Mucosa of descending colon (tissue), 3 donors: Measurements from ENCODE around the gene ZNF653. TPM values are rescaled to one million over a fixed set of nuclear protein-coding genes. Genes with fewer than 3 reads are reported as not detected.

Experiments
- ATAC-seq: fragments of 200-7000 bp; cut with Tn5 transposase; one replicate; pipeline ENCODE4 v1.9.1; 2020; ENCODE audit warnings: mild to moderate bottlenecking, moderate library complexity
- DNase-seq, 3 donors: peaks; one replicate each; pipeline ENCODE4 v3.0.0-alpha.2; 2020
- H3K36me3 ChIP-seq: fragments of 200-600 bp; one replicate; pipeline ENCODE4 v1.8.0; 2021; ENCODE audit warnings: low read depth, mild to moderate bottlenecking
- H3K4me1 ChIP-seq: fragments of 200-600 bp; one replicate; pipeline ENCODE4 v1.8.0; 2021; ENCODE audit warnings: low read depth, mild to moderate bottlenecking
- H3K4me3 ChIP-seq: fragments of 200-600 bp; one replicate; pipeline ENCODE4 v1.8.0; 2021; ENCODE audit warnings: mild to moderate bottlenecking
- H3K9me3 ChIP-seq: fragments of 200-600 bp; one replicate; pipeline ENCODE4 v1.8.0; 2021; ENCODE audit warnings: mild to moderate bottlenecking
- intact Hi-C, 2 donors: fragments of 100-400 bp; cut with DNase I in 1 of 2; cut with micrococcal nuclease in 1 of 2; formaldehyde crosslinking; loops; one replicate each; pipeline versions ENCODE4 v1.11.0 to v1.11.1; 2022; cut with DNase I, micrococcal nuclease
- total RNA-seq, 3 donors: library from RNA; stranded (reverse); fragmentation: NEBNext Ultra II Directional in 2 of 3; extraction: Animal tissue kit (Norgen Biotek cat#: 25700) in 2 of 3; gene quantifications; one replicate each; pipeline versions ENCODE4 v1.2.1 to v1.2.4, GENCODE V29; 2021 to 2023
- TF ChIP-seq, protein P1 (sequence below): fragments of 200-600 bp; IDR thresholded peaks from one replicate; pipeline ENCODE4 v1.8.0; 2022; ENCODE audit warnings: antibody characterized with exemption, mild to moderate bottlenecking
- donor health status: DM: no; HTN: no; CAD: no; lungs with moderate emphysema.
- donor health status: DM: no; HTN: no; CAD: no.
- donor health status: DM: no; HTN: yes; CAD: no.

Gene ZNF653
- total RNA-seq, 3 donors from 2014 or later, result 10.4 to 13.5 (median 10.9) TPM

DNA sequence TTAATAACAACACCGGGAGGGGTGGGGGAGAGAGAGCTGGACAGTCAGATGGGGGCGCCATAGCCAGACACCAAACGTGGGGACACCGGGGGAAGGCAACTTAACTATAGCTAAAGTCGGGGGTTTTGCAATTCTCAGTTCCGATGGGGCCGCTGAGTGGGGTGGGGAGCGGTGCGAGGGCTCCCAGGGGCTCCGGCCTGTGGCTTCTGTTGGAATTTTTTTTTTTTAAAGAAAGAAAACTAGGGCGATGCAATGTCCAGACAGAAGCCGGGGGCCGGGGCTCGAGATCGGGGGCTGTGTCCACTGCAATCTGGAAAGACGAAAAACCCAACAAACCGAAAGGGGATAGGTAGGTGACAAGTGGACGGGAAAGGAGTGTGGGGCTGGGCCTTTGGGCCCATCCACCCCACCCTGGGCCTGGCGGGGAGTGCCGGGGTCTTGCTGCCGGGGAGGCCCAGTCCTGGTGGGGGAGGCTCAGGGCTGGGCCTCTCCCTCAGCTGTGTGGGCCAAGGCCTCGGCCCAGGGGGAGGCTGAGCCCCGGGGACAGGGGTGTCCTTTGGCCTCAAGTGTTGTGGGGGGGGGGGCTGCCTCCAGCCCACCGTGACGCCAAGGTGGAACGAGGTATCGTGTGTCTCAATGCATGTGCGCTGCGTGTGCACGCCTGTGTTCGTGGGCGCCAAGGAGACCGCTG lies 52.9 kb downstream of the ZNF653 start:
- H3K36me3 ChIP-seq, result no peaks in the 10 kb centered on the region
- intact Hi-C loops, result no loop called here
- ATAC-seq, result no peak
- TF ChIP-seq, protein P1, sequence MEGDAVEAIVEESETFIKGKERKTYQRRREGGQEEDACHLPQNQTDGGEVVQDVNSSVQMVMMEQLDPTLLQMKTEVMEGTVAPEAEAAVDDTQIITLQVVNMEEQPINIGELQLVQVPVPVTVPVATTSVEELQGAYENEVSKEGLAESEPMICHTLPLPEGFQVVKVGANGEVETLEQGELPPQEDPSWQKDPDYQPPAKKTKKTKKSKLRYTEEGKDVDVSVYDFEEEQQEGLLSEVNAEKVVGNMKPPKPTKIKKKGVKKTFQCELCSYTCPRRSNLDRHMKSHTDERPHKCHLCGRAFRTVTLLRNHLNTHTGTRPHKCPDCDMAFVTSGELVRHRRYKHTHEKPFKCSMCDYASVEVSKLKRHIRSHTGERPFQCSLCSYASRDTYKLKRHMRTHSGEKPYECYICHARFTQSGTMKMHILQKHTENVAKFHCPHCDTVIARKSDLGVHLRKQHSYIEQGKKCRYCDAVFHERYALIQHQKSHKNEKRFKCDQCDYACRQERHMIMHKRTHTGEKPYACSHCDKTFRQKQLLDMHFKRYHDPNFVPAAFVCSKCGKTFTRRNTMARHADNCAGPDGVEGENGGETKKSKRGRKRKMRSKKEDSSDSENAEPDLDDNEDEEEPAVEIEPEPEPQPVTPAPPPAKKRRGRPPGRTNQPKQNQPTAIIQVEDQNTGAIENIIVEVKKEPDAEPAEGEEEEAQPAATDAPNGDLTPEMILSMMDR, result no peak
- H3K4me1 ChIP-seq, result no peaks in the 10 kb centered on the region
- no peak for DNase-seq
- no peaks in the 10 kb centered on the region for H3K9me3 ChIP-seq
- H3K4me3 ChIP-seq, result no peak overlapping the region

DNA sequence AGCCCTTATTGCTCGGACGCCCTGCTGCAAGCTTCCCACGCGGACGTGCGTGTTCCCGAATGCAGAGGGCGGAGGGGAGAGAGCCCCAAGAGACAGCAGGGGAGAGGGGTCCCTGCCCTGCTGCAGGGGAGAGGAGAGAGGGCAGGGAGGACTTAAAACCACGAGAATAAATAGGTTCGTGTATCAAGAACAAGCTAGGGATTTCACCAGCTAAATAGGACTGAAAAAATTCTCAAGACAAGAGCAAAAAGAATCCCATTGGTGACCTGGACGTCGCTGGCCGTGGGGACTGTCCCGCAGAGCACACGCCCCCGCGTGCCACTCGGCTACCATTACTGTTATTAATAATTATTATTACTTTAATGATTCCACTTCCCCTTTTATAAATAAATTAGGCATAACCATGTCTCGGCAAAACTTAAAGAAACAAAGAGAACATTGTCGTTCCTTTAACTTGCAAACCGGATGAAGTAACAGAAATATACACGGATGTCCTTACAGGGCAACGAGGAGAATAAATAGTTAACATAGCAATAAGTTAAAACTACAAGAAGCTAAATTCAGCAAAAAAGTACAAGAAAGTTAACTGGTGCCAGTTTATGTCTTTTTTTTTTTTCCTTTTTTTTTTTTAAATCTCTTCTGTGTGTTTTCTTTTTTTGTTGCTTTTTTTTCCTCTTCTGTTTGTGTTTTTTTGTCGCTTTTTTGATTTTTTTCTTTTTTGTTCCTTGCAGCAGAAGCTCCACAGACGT lies 53.6 kb downstream of the ZNF653 start:
- TF ChIP-seq, protein P1, result no peak
- Histone ChIP-seq H3K4me1 (no peaks in the 10 kb centered on the region), H3K36me3 (no peaks in the 10 kb centered on the region), H3K9me3 (no peaks in the 10 kb centered on the region), H3K4me3 (no peak overlapping the region)
- intact Hi-C loops, result no loop called here
- ATAC-seq, result no peak
- no peak for DNase-seq

- H3K9me3 ChIP-seq, result no peaks in the 10 kb centered on the region
- H3K36me3 ChIP-seq, result no peaks in the 10 kb centered on the region
- no peak for DNase-seq
- no peak overlapping the region for H3K4me3 ChIP-seq
- intact Hi-C loops, result no loop called here
- H3K4me1 ChIP-seq, result no peaks in the 10 kb centered on the region
- no peak for ATAC-seq
- TF ChIP-seq, protein P1, result no peak
Measured at GRCh38 chr19:11451327-11451870, 54.2 kb downstream of the ZNF653 start.

DNA sequence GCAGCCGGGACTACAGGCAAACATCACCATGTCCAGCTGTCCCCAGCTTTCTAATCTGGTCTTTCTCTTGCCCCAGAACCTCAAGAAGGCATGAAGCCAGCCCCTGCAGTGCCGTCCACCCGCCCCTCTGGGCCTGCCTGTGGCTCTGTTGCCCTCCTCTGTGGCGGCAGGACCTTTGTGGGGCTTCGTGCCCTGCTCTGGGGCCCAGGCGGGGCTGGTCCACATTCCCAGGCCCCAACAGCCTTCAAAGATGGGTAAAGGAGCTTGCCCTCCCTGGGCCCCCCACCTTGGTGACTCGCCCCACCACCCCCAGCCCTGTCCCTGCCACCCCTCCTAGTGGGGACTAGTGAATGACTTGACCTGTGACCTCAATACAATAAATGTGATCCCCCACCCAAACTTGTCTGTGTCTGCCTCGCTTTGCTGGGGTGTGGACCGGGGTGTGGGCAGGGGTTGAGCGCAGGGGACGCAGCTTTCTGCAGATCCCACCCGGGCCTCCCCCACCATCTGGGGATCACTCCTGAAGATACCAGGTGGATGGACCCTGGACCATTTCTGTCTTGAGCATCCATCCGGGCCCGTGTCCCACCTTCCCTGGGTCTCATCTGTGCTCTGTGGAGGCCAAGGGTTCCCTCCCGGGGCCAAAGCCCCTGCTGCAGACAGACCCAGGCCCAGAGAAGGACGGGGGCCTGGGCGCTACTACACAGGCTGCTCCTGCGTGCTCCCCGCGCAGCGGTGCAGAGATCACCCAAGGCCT lies 54.9 kb downstream of the ZNF653 start:
- Histone ChIP-seq H3K36me3 (no peaks in the 10 kb centered on the region), H3K4me1 (no peaks in the 10 kb centered on the region), H3K9me3 (no peaks in the 10 kb centered on the region), H3K4me3 (no peak overlapping the region)
- ATAC-seq (no peak), DNase-seq (no peak)
- intact Hi-C loops, result no loop called here
- TF ChIP-seq, protein P1, result no peak

DNA sequence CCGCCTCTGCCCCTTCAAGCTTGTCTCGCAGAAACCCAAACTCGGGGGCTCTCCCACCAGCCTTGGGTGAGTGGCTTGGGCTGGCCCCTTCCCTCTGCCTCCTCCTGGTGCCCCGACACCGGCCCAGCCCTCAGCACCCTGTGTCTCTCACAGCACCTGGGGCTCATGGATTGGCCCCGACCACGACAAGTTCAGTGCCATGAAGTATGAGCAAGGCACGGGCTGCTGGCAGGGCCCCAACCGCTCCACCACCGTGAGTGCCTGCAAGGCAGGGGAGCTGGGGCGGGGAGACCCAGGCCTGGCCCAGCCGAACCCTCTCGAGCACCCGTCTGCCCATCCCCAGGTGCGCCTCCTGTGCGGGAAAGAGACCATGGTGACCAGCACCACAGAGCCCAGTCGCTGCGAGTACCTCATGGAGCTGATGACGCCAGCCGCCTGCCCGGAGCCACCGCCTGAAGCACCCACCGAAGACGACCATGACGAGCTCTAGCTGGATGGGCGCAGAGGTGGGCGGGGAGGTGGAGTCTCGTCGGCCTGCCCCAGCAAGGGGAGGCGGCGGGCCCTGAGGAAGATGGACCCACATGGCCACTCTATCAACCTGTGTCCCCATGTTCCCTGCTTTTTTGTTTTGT lies 56.6 kb downstream of the ZNF653 start:
- H3K4me1 ChIP-seq, result no peaks in the 10 kb centered on the region
- no peak for DNase-seq
- no peak overlapping the region for H3K4me3 ChIP-seq
- H3K36me3 ChIP-seq, result no peaks in the 10 kb centered on the region
- TF ChIP-seq, protein P1, result no peak
- ATAC-seq, result no peak
- H3K9me3 ChIP-seq, result no peaks in the 10 kb centered on the region
- intact Hi-C loops, result loop anchor here in 1 of 2 donors (10.0 kb wide), 1 partner anchor 154 kb away; the partner anchor contains the start of gene TSPAN16
